ENCODE results near the gene RIPK4. TPM values are rescaled to one million over a fixed set of nuclear protein-coding genes. Genes with fewer than 3 reads are reported as not detected.

RIPK4 gene
- total and polyA plus RNA-seq, 12 donors = 0.04 to 0.18 (median 0.14) TPM; not detected in 5

DNA sequence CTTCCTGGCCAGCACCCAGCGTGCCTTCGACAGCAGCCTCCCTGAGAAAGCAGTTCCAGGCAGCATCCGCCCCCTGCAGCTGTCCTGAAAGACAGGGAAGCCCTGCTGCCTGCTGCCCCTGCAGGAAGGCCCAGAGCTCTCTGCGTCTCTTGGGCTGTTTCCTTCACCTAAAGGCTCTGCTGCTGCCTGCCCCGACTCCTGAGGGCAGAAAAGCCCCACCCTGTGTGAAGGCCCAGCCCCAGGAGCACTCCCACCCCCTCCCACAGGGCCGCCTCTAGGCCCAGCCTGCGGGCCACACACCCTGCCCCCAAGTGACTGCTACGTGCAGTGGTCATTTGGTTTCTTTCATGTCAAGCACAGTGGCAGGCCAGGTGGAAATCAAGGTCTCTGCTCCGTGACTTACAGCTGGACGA lies 12.4 kb downstream of the RIPK4 start:
- intact Hi-C loops (cut with DNase I) = no loop called here
- no peaks in the 10 kb centered on the region for H3K9me3 ChIP-seq (replicated peaks in 1 of 3)
- no peak overlapping the region for H3K27ac ChIP-seq
- WGBS, 4 donors = 62 to 81% (median 74%) methylated on average over 6 to 10 of the region's 10 CpGs
- H3K4me3 ChIP-seq = no peak overlapping the region
- no peaks in the 10 kb centered on the region for H3K36me3 ChIP-seq (replicated peaks in 1 of 2)
- no peaks in the 10 kb centered on the region for H3K27me3 ChIP-seq
- H3K4me1 ChIP-seq (replicated peaks in 1 of 2) = no peaks in the 10 kb centered on the region
- TF ChIP-seq, protein P1, sequence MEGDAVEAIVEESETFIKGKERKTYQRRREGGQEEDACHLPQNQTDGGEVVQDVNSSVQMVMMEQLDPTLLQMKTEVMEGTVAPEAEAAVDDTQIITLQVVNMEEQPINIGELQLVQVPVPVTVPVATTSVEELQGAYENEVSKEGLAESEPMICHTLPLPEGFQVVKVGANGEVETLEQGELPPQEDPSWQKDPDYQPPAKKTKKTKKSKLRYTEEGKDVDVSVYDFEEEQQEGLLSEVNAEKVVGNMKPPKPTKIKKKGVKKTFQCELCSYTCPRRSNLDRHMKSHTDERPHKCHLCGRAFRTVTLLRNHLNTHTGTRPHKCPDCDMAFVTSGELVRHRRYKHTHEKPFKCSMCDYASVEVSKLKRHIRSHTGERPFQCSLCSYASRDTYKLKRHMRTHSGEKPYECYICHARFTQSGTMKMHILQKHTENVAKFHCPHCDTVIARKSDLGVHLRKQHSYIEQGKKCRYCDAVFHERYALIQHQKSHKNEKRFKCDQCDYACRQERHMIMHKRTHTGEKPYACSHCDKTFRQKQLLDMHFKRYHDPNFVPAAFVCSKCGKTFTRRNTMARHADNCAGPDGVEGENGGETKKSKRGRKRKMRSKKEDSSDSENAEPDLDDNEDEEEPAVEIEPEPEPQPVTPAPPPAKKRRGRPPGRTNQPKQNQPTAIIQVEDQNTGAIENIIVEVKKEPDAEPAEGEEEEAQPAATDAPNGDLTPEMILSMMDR (IDR thresholded peaks at IDR 0.05) = no peak
- no peak for TF ChIP-seq POLR2A (IDR thresholded peaks at IDR 0.05)
- no peak for DNase-seq

DNA sequence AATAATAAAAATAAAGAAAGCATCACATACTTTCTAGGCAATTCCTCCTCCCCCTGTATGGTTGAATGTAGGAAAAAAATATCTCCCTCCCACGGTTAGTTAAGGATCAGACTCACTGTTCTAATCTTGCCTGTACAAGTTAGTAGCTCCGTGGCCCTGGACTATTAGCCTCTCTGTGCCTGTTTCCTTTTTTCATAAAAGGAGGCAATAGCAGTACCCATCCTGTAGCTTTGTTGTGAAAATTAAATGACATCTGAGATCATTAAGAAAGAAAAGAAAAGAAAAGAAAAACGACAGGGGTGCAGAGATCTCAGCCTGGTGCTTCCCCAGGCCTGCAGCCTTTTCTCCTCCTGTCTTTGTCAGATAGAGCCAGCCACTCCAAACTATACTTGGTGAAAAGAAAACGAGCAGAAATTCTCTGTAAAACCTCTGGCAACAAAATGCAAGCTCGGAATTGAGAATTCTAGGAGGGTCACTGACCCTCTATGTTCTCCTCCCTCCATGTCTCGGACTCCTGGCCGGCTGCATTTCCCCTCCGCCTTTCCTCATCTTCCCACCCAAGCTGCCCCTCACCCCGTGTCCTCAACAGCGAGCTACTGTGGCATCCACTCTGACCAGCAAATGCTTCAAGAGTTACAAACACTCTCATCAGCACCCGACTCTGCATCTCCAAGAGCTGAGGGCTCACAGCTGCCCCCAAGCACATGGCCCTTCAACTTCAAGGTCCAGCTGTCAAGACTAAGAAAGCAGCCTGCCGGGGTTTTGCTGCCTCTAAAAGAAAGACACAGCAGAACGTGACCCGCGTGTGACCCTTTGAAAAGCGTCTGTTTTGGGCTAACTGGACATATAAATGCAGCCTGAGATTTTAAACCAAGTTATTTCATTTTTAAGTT lies 13.6 kb downstream of the RIPK4 start:
- no peak for DNase-seq
- H3K4me3 ChIP-seq = no peak overlapping the region
- no peaks in the 10 kb centered on the region for H3K9me3 ChIP-seq (replicated peaks in 1 of 3)
- no peak overlapping the region for H3K27ac ChIP-seq
- WGBS, 4 donors = 62 to 76% (median 67%) methylated on average over 16 of the region's 16 CpGs
- H3K4me1 ChIP-seq (replicated peaks in 1 of 2) = no peaks in the 10 kb centered on the region
- intact Hi-C loops (cut with DNase I) = no loop called here
- no peaks in the 10 kb centered on the region for H3K27me3 ChIP-seq
- H3K36me3 ChIP-seq (replicated peaks in 1 of 2) = no peaks in the 10 kb centered on the region
- TF ChIP-seq, protein P1 (IDR thresholded peaks at IDR 0.05) = no peak
- TF ChIP-seq POLR2A (IDR thresholded peaks at IDR 0.05) = no peak

DNA sequence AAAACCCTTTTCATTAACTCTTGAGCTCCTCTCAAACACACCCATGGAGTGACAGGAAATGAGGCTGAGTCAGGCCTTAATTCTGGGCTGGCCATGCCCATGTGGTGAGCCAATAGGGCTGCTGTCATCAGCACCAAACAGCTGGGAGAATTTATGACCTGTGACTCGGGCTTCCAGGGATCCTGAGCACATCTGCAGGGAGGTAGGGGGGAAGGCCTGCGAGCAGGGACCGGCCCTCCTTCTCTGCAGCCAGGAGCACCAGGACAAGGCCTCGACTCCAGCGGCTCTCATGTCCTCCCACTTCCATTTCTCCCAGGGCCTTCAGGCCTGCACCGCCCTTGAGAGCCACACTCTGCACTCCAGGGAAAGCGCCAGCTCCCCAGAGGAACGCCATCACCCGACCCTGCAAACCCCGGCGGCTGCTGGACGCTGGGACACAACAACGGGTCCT lies 14.6 kb downstream of the RIPK4 start:
- no peak for DNase-seq
- intact Hi-C loops (cut with DNase I) = no loop called here
- 50 to 75% (median 73%) methylated on average over 2 to 13 of the region's 13 CpGs for WGBS, 4 donors

DNA sequence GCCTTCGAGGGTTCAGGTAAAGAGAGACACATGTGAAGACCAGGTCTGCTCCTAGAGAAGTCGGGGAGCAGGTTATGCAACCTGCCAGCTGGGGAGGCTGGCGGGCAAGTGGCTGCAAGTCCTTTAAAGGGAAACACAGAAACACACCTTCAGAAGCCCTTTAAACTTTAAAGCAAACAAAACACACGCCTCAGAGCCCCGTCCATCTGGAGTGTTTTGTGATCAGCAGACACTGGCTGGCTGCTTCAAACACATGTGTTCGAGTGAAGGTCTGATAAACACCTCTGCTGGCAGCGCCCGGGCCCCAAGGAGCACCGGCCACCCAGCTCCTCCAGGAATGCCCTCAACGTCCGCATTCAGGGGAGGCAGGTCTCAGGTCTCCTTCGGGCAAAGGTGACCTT lies 15.2 kb downstream of the RIPK4 start:
- intact Hi-C loops (cut with DNase I) = no loop called here
- TF ChIP-seq, protein P1 (IDR thresholded peaks at IDR 0.05) = no peak
- TF ChIP-seq POLR2A (IDR thresholded peaks at IDR 0.05) = no peak
- Histone ChIP-seq H3K27ac (no peak overlapping the region), H3K36me3 (replicated peaks in 1 of 2) (no peaks in the 10 kb centered on the region), H3K9me3 (replicated peaks in 1 of 3) (no peaks in the 10 kb centered on the region), H3K4me3 (no peak overlapping the region), H3K4me1 (replicated peaks in 1 of 2) (no peaks in the 10 kb centered on the region), H3K27me3 (no peaks in the 10 kb centered on the region)
- DNase-seq = no peak
- WGBS, 4 donors = 45 to 71% (median 67%) methylated on average over 6 to 12 of the region's 12 CpGs

More for the DNA sequence above, 14.6 kb downstream of the RIPK4 start:
- TF ChIP-seq POLR2A (IDR thresholded peaks at IDR 0.05) = no peak
- TF ChIP-seq, protein P1 (IDR thresholded peaks at IDR 0.05) = no peak
- Histone ChIP-seq H3K27ac (no peak overlapping the region), H3K27me3 (no peaks in the 10 kb centered on the region), H3K4me3 (no peak overlapping the region), H3K9me3 (replicated peaks in 1 of 3) (no peaks in the 10 kb centered on the region), H3K36me3 (replicated peaks in 1 of 2) (no peaks in the 10 kb centered on the region), H3K4me1 (replicated peaks in 1 of 2) (no peaks in the 10 kb centered on the region)
